HCT116 (cell line): ENCODE results near the gene PLEKHM3. TPM values are rescaled to one million over a fixed set of nuclear protein-coding genes. Genes with fewer than 3 reads are reported as not detected.

Experiments used
- ATAC-seq: fragments of 200-7000 bp; cut with Tn5 transposase; 2 replicates; pipeline ENCODE4 v1.9.1; 2020; ENCODE audit warnings: mild to moderate bottlenecking, moderate library complexity
- BruUV-seq: library from RNA; stranded (reverse); fragments of 400-500 nt; replicated peaks from 2 replicates; lab custom pipeline; 2021; lab: Mats Ljungman, UMichigan
- CTCF ChIA-PET: fragments of 300-600 bp; sonication (Branson Sonifier 250); formaldehyde crosslinking; loops from one replicate; lab custom pipeline; 2021; ENCODE audit warnings: antibody characterized with exemption; lab: Charles Lee
- POLR2A ChIA-PET: fragments of 300-600, 350-600 bp; sonication (Branson Sonifier 250); formaldehyde crosslinking; loops from one replicate; lab custom pipeline; 2021; ENCODE audit warnings: antibody characterized with exemption; lab: Charles Lee
- RAD21 ChIA-PET, 2 experiments: fragments of 300-600 bp; sonication (Branson Sonifier 250); formaldehyde crosslinking; loops; one replicate each; lab custom pipeline; 2023; ENCODE audit warnings: low total read pairs in 2 of 2; ENCODE audit not compliant: uncharacterized antibody in 2 of 2, unreplicated experiment in 2 of 2, low non-redundant PET in 1 of 2; lab: Charles Lee
- DNase-seq: peaks from one replicate; pipeline ENCODE4 v3.0.0-alpha.2; 2010; ENCODE audit warnings: low read depth, low spot score
- H2AFZ ChIP-seq: fragments of 200-600 bp; shearing (Covaris generic), sonication (generic); 2 replicates; pipeline ENCODE4 v1.6.1; 2017; ENCODE audit warnings: low read depth, mixed run types, mixed read lengths, antibody characterized with exemption, low read length; ENCODE audit not compliant: poor library complexity, severe bottlenecking
- H3K27ac ChIP-seq: 2 replicates; pipeline ENCODE4 v1.5.1; 2012; ENCODE audit warnings: low read depth, low read length
- H3K27me3 ChIP-seq: fragments of 200-600 bp; sonication (generic); 2 replicates; pipeline ENCODE4 v1.6.1; 2016; ENCODE audit warnings: mixed run types, low read length, mixed read lengths; ENCODE audit not compliant: insufficient read depth
- H3K36me3 ChIP-seq, 2 experiments: fragments of 200-500 bp in 1 of 2; fragments of 200-600 bp in 1 of 2; sonication (Bioruptor generic) in 1 of 2; sonication (generic) in 1 of 2; 2 replicates each; pipeline versions ENCODE4 v1.5.1 to v1.6.1; 2014 to 2016; ENCODE audit warnings: low read length in 2 of 2, inconsistent platforms in 1 of 2, mixed read lengths in 1 of 2, mixed run types in 1 of 2; ENCODE audit not compliant: insufficient read depth in 2 of 2, control insufficient read depth in 1 of 2
- H3K4me1 ChIP-seq, 2 experiments: fragments of 200-600 bp in 1 of 2; sonication (generic) in 1 of 2; 2 replicates each; pipeline versions ENCODE4 v1.5.1 to v1.6.1; 2012 to 2017; ENCODE audit warnings: low read length in 2 of 2, inconsistent platforms in 1 of 2, mild to moderate bottlenecking in 1 of 2, mixed read lengths in 1 of 2, mixed run types in 1 of 2, moderate library complexity in 1 of 2; ENCODE audit not compliant: insufficient read depth in 2 of 2, control insufficient read depth in 1 of 2
- H3K4me2 ChIP-seq: fragments of 200-600 bp; sonication (generic); 2 replicates; pipeline ENCODE4 v1.6.1; 2017; ENCODE audit warnings: mixed run types, low read length, mixed read lengths
- H3K4me3 ChIP-seq, 2 experiments: fragments of 200-600 bp in 1 of 2; sonication (generic) in 1 of 2; replicated peaks in 1 of 2; 2 replicates each; pipeline ENCODE4 v1.5.1; 2011 to 2016; ENCODE audit warnings: low read length in 2 of 2, control low read depth in 1 of 2, low read depth in 1 of 2, mild to moderate bottlenecking in 1 of 2, mixed read lengths in 1 of 2, mixed run types in 1 of 2
- H3K79me2 ChIP-seq: fragments of 200-600 bp; sonication (generic); 2 replicates; pipeline ENCODE4 v1.6.1; 2017; ENCODE audit warnings: mild to moderate bottlenecking, mixed run types, low read length, moderate library complexity, mixed read lengths; ENCODE audit not compliant: insufficient read depth
- H3K9ac ChIP-seq: fragments of 200-600 bp; sonication (generic); 2 replicates; pipeline ENCODE4 v1.6.1; 2016; ENCODE audit warnings: low read length, mixed read lengths
- H3K9me2 ChIP-seq: fragments of 200-600 bp; sonication (generic), shearing (Covaris generic); 2 replicates; pipeline ENCODE4 v1.6.1; 2017; ENCODE audit warnings: mixed run types, mild to moderate bottlenecking, moderate library complexity; ENCODE audit not compliant: insufficient read depth
- H3K9me3 ChIP-seq, 2 experiments: fragments of 200-500 bp in 1 of 2; fragments of 200-600 bp in 1 of 2; sonication (Bioruptor generic) in 1 of 2; sonication (generic) in 1 of 2; 2 replicates each; pipeline ENCODE4 v1.6.1; 2014 to 2017; ENCODE audit warnings: low read length in 2 of 2, mixed read lengths in 2 of 2, inconsistent platforms in 1 of 2, low read depth in 1 of 2, mild to moderate bottlenecking in 1 of 2, mixed run types in 1 of 2, moderate library complexity in 1 of 2; ENCODE audit not compliant: control insufficient read depth in 1 of 2, insufficient read depth in 1 of 2
- H4K20me1 ChIP-seq: fragments of 200-600 bp; sonication (generic), shearing (Covaris generic); 2 replicates; pipeline ENCODE4 v1.6.1; 2017; ENCODE audit warnings: mixed run types, mild to moderate bottlenecking, moderate library complexity; ENCODE audit not compliant: insufficient read depth
- ATF3 ChIP-seq: IDR thresholded peaks from 2 replicates; pipeline ENCODE4 v1.6.1; 2012
- CEBPB ChIP-seq: IDR thresholded peaks from 2 replicates; pipeline ENCODE4 v1.6.1; 2012; ENCODE audit warnings: low read depth
- EGR1 ChIP-seq: IDR thresholded peaks from 2 replicates; pipeline ENCODE4 v1.6.1; 2012; ENCODE audit warnings: low read depth
- ELF1 ChIP-seq: IDR thresholded peaks from 2 replicates; pipeline ENCODE4 v1.6.1; 2012; ENCODE audit warnings: low read depth, borderline replicate concordance
- EZH2 ChIP-seq: fragments of 200-600 bp; sonication (generic); IDR thresholded peaks from 2 replicates; pipeline ENCODE4 v1.6.1; 2017; ENCODE audit warnings: antibody characterized with exemption, mixed run types
- FOSL1 ChIP-seq: IDR thresholded peaks from 2 replicates; pipeline ENCODE4 v1.6.1; 2012; ENCODE audit warnings: low read depth
- JUND ChIP-seq: IDR thresholded peaks from 2 replicates; pipeline ENCODE4 v1.6.1; 2012
- MAX ChIP-seq: IDR thresholded peaks from 2 replicates; pipeline ENCODE4 v1.6.1; 2012
- POLR2A ChIP-seq: IDR thresholded peaks from 2 replicates; pipeline ENCODE4 v1.7.0; 2011; ENCODE audit warnings: borderline replicate concordance; ENCODE audit not compliant: insufficient read depth, insufficient read length; ENCODE audit errors: extremely low read depth
- POLR2AphosphoS5 ChIP-seq: IDR thresholded peaks from 2 replicates; pipeline ENCODE4 v1.6.1; 2011; ENCODE audit warnings: mild to moderate bottlenecking, low read depth, low read length, moderate library complexity
- SP1 ChIP-seq: IDR thresholded peaks from 2 replicates; pipeline ENCODE4 v1.6.1; 2012; ENCODE audit warnings: low read depth
- SRF ChIP-seq: IDR thresholded peaks from 2 replicates; pipeline ENCODE4 v1.6.1; 2012; ENCODE audit warnings: low read depth
- TCF7L2 ChIP-seq: IDR thresholded peaks from 2 replicates; pipeline ENCODE4 v1.7.0; 2011; ENCODE audit warnings: borderline replicate concordance, inconsistent platforms; ENCODE audit not compliant: insufficient read depth, insufficient read length; ENCODE audit errors: extremely low read depth
- YY1 ChIP-seq: IDR thresholded peaks from 2 replicates; pipeline ENCODE4 v1.6.1; 2011; ENCODE audit warnings: low read length, low read depth, moderate library complexity, mild to moderate bottlenecking; ENCODE audit not compliant: insufficient replicate concordance; ENCODE audit errors: extremely low read depth
- ZFX ChIP-seq: fragments of 450-650 bp; IDR thresholded peaks from 2 replicates; pipeline ENCODE4 v1.6.1; 2017
- ZNF274 ChIP-seq: fragments of 200-500 bp; sonication (Bioruptor generic); IDR thresholded peaks from 2 replicates; pipeline ENCODE4 v1.6.1; 2014; ENCODE audit warnings: mild to moderate bottlenecking, low read depth, low read length, inconsistent platforms
- intact Hi-C: fragments of 100-400 bp; cut with micrococcal nuclease; formaldehyde crosslinking; loops from 2 replicates; pipeline ENCODE4 v1.10.0; 2022
- total RNA-seq: library from RNA; stranded (reverse); gene quantifications from one replicate; pipeline ENCODE4 v1.2.1, GENCODE V29; 2021; ENCODE audit not compliant: unreplicated experiment
- TF ChIP-seq, protein P1 (sequence below): IDR thresholded peaks from 2 replicates; pipeline ENCODE4 v1.6.1; 2011; ENCODE audit warnings: mild to moderate bottlenecking, low read length, moderate library complexity; ENCODE audit not compliant: insufficient replicate concordance; ENCODE audit errors: extremely low read depth
- TF ChIP-seq, protein P2 (sequence below), 3 experiments: fragments of 200-600 bp in 1 of 3; sonication (generic) in 1 of 3; IDR thresholded peaks in 2 of 3; conservative IDR thresholded peaks in 1 of 3; 2 replicates each; pipeline ENCODE4 v1.5.1; 2012 to 2017; ENCODE audit warnings: low read depth in 2 of 3, low read length in 2 of 3, antibody characterized with exemption in 1 of 3, borderline replicate concordance in 1 of 3, control low read depth in 1 of 3, mild to moderate bottlenecking in 1 of 3, mixed read lengths in 1 of 3, mixed run types in 1 of 3, moderate library complexity in 1 of 3; ENCODE audit not compliant: insufficient read depth in 1 of 3

The PLEKHM3 gene
- total RNA-seq, 1 experiment from 2014 or later = 6.3 TPM

GRCh38 chr2:207885010-207885409 is 140.3 kb downstream of the PLEKHM3 start:
- POLR2A ChIA-PET = no interaction called here

GRCh38 chr2:207884127-207884526 is 141.2 kb downstream of the PLEKHM3 start:
- Histone ChIP-seq H3K79me2 (no peaks in the 10 kb centered on the region), H3K9ac (no peak overlapping the region), H4K20me1 (no peaks in the 10 kb centered on the region), H3K4me2 (no peak overlapping the region), H3K4me1 (no peaks in the 10 kb centered on the region), H2AFZ (no peak overlapping the region), H3K27me3 (no peaks in the 10 kb centered on the region), H3K9me3 (no peaks in the 10 kb centered on the region), H3K9me2 (no peaks in the 10 kb centered on the region), H3K27ac (no peak overlapping the region), H3K36me3 (no peaks in the 10 kb centered on the region), H3K4me3 (no peak overlapping the region)
- intact Hi-C loops = no loop called here
- no peak for ATAC-seq
- ChIA-PET CTCF (no interaction called here), POLR2A (no interaction called here), RAD21 (no interaction called here)
- no peak for DNase-seq
- no TSS peak for BruUV-seq
- TF ChIP-seq MAX (no peak), TCF7L2 (no peak), EZH2 (no peak), FOSL1 (no peak), EGR1 (no peak), POLR2A (no peak), ATF3 (no peak), ZFX (no peak), ZNF274 (no peak), SP1 (no peak), ELF1 (no peak), YY1 (no peak), JUND (no peak), CEBPB (no peak), POLR2AphosphoS5 (no peak)
- TF ChIP-seq, protein P1, sequence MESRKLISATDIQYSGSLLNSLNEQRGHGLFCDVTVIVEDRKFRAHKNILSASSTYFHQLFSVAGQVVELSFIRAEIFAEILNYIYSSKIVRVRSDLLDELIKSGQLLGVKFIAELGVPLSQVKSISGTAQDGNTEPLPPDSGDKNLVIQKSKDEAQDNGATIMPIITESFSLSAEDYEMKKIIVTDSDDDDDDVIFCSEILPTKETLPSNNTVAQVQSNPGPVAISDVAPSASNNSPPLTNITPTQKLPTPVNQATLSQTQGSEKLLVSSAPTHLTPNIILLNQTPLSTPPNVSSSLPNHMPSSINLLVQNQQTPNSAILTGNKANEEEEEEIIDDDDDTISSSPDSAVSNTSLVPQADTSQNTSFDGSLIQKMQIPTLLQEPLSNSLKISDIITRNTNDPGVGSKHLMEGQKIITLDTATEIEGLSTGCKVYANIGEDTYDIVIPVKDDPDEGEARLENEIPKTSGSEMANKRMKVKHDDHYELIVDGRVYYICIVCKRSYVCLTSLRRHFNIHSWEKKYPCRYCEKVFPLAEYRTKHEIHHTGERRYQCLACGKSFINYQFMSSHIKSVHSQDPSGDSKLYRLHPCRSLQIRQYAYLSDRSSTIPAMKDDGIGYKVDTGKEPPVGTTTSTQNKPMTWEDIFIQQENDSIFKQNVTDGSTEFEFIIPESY = no peak
- TF ChIP-seq, protein P2, sequence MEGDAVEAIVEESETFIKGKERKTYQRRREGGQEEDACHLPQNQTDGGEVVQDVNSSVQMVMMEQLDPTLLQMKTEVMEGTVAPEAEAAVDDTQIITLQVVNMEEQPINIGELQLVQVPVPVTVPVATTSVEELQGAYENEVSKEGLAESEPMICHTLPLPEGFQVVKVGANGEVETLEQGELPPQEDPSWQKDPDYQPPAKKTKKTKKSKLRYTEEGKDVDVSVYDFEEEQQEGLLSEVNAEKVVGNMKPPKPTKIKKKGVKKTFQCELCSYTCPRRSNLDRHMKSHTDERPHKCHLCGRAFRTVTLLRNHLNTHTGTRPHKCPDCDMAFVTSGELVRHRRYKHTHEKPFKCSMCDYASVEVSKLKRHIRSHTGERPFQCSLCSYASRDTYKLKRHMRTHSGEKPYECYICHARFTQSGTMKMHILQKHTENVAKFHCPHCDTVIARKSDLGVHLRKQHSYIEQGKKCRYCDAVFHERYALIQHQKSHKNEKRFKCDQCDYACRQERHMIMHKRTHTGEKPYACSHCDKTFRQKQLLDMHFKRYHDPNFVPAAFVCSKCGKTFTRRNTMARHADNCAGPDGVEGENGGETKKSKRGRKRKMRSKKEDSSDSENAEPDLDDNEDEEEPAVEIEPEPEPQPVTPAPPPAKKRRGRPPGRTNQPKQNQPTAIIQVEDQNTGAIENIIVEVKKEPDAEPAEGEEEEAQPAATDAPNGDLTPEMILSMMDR (IDR thresholded peaks at IDR 0.05 in 2 of 3, conservative IDR thresholded peaks at IDR 0.05 in 1 of 3; ENCODE audit: borderline replicate concordance in 1 of 3, insufficient read depth in 1 of 3, low read depth in 2 of 3, low read length in 2 of 3) = no peak

More at GRCh38 chr2:207885010-207885409, 140.3 kb downstream of the PLEKHM3 start:
- ChIA-PET CTCF (no interaction called here), RAD21 (no interaction called here)
- H3K4me3 ChIP-seq = no peak overlapping the region
- no peak for TF ChIP-seq SRF
- TF ChIP-seq POLR2A = no peak
- TF ChIP-seq CEBPB = no peak
- no peaks in the 10 kb centered on the region for H3K79me2 ChIP-seq
- H3K9me2 ChIP-seq = no peaks in the 10 kb centered on the region
- DNase-seq = no peak
- no peaks in the 10 kb centered on the region for H3K9me3 ChIP-seq
- ATAC-seq = no peak
- no peak overlapping the region for H3K9ac ChIP-seq
- H3K27ac ChIP-seq = no peak overlapping the region
- no peaks in the 10 kb centered on the region for H4K20me1 ChIP-seq
- H3K36me3 ChIP-seq = no peaks in the 10 kb centered on the region
- H2AFZ ChIP-seq = no peak overlapping the region
- no peaks in the 10 kb centered on the region for H3K4me1 ChIP-seq
- no peaks in the 10 kb centered on the region for H3K27me3 ChIP-seq
- intact Hi-C loops = no loop called here
- BruUV-seq = no TSS peak
- H3K4me2 ChIP-seq = no peak overlapping the region
